H1 (cell line): ENCODE measurements around the gene LCA5L. TPM values are rescaled to one million over a fixed set of nuclear protein-coding genes. Genes with fewer than 3 reads are reported as not detected.

Source experiments
- CTCF ChIA-PET: fragments of 300-600 bp; sonication (Branson Sonifier 250); formaldehyde crosslinking; loops from one replicate; lab custom pipeline; 2021; ENCODE audit not compliant: partially characterized antibody; lab: Charles Lee
- POLR2A ChIA-PET: fragments of 300-600 bp; sonication (Branson Sonifier 250); formaldehyde crosslinking; loops from one replicate; lab custom pipeline; 2021; ENCODE audit warnings: inconsistent platforms; ENCODE audit not compliant: partially characterized antibody; lab: Charles Lee
- DNase-seq, 2 experiments: peaks; one replicate each; pipeline versions ENCODE4 v3.0.0 to v3.0.0-alpha.2; 2010 to 2022; ENCODE audit warnings: low spot score in 2 of 2, low read depth in 1 of 2, mixed read lengths in 1 of 2
- FAIRE-seq: peaks from 2 replicates; lab custom pipeline; 2011; peaks lifted over from hg19 to GRCh38; lab: Jason Lieb, UNC
- H2AFZ ChIP-seq: 2 replicates; pipeline ENCODE4 v1.8.1; 2012; ENCODE audit warnings: low read length, inconsistent platforms
- H2AK5ac ChIP-seq: 2 replicates; pipeline ENCODE4 v1.6.1; 2013; ENCODE audit warnings: low read depth, low read length
- H2BK120ac ChIP-seq: replicated peaks from 2 replicates; pipeline ENCODE3; 2013; ENCODE audit warnings: low read depth, low read length, inconsistent platforms
- H2BK12ac ChIP-seq: 2 replicates; pipeline ENCODE4 v1.6.1; 2013; ENCODE audit warnings: low read depth, low read length
- H2BK15ac ChIP-seq: 2 replicates; pipeline ENCODE4 v1.6.1; 2013; ENCODE audit warnings: low read length
- H2BK20ac ChIP-seq: 2 replicates; pipeline ENCODE4 v1.6.1; 2013; ENCODE audit warnings: low read length
- H2BK5ac ChIP-seq: 2 replicates; pipeline ENCODE4 v1.6.1; 2013; ENCODE audit warnings: low read depth, low read length
- H3K14ac ChIP-seq: 2 replicates; pipeline ENCODE4 v1.6.1; 2013; ENCODE audit warnings: inconsistent platforms; ENCODE audit not compliant: insufficient read length
- H3K18ac ChIP-seq: 2 replicates; pipeline ENCODE4 v1.6.1; 2013; ENCODE audit warnings: low read length; ENCODE audit errors: extremely low read depth
- H3K23ac ChIP-seq: 2 replicates; pipeline ENCODE4 v1.6.1; 2013; ENCODE audit warnings: inconsistent platforms; ENCODE audit not compliant: insufficient read length
- H3K23me2 ChIP-seq: 2 replicates; pipeline ENCODE4 v1.6.1; 2013; ENCODE audit warnings: low read depth, low read length
- H3K27ac ChIP-seq: 2 replicates; pipeline ENCODE4 v1.6.1; 2011; ENCODE audit warnings: low read depth, low read length, inconsistent platforms
- H3K27me3 ChIP-seq, 4 experiments: replicated peaks in 1 of 4; 1 replicate in 1 of 4; 2 replicates in 3 of 4; pipeline versions ENCODE4 v1.6.1 to v1.8.1; 2011 to 2013; ENCODE audit warnings: low read length in 3 of 4, mild to moderate bottlenecking in 3 of 4, inconsistent platforms in 2 of 4, mixed read lengths in 2 of 4, moderate library complexity in 1 of 4; ENCODE audit not compliant: control insufficient read depth in 3 of 4, insufficient read depth in 3 of 4; ENCODE audit errors: extremely low read depth in 1 of 4
- H3K36me3 ChIP-seq, 4 experiments: 2 replicates each; pipeline versions ENCODE4 v1.6.1 to v1.8.1; 2011 to 2013; ENCODE audit warnings: mild to moderate bottlenecking in 4 of 4, low read length in 3 of 4, moderate library complexity in 2 of 4, control low read depth in 1 of 4, inconsistent platforms in 1 of 4; ENCODE audit not compliant: insufficient read depth in 4 of 4, control insufficient read depth in 2 of 4
- H3K4ac ChIP-seq: replicated peaks from 2 replicates; pipeline ENCODE3; 2013; ENCODE audit warnings: low read length, low read depth, mixed read lengths, inconsistent platforms; ENCODE audit not compliant: insufficient read length
- H3K4me1 ChIP-seq, 4 experiments: replicated peaks in 1 of 4; 1 replicate in 1 of 4; 2 replicates in 3 of 4; pipeline versions ENCODE4 v1.6.1 to v1.8.1; 2011 to 2013; ENCODE audit warnings: low read length in 3 of 4, inconsistent platforms in 2 of 4, mixed read lengths in 1 of 4; ENCODE audit not compliant: insufficient read depth in 4 of 4, control insufficient read depth in 3 of 4
- H3K4me2 ChIP-seq, 2 experiments: 2 replicates each; pipeline versions ENCODE4 v1.6.1 to v1.8.1; 2011 to 2013; ENCODE audit warnings: low read depth in 2 of 2, low read length in 2 of 2, control low read depth in 1 of 2, inconsistent platforms in 1 of 2, mild to moderate bottlenecking in 1 of 2; ENCODE audit not compliant: insufficient read depth in 1 of 2
- H3K4me3 ChIP-seq, 4 experiments: fragments of 200-600, 300-600 bp in 1 of 4; sonication (generic), shearing (Covaris generic), sonication (Bioruptor Twin) in 1 of 4; 2 replicates each; pipeline versions ENCODE4 v1.5.1 to v1.8.1; 2011 to 2016; ENCODE audit warnings: low read length in 4 of 4, low read depth in 3 of 4, control low read depth in 2 of 4, inconsistent platforms in 2 of 4, mild to moderate bottlenecking in 2 of 4, mixed read lengths in 1 of 4, moderate library complexity in 1 of 4; ENCODE audit not compliant: insufficient read depth in 2 of 4; ENCODE audit errors: extremely low read depth in 1 of 4
- H3K56ac ChIP-seq: replicated peaks from 2 replicates; pipeline ENCODE3; 2013; ENCODE audit warnings: low read depth, mild to moderate bottlenecking, mixed read lengths, low read length, inconsistent platforms; ENCODE audit not compliant: insufficient read length
- H3K79me1 ChIP-seq: 2 replicates; pipeline ENCODE4 v1.6.1; 2013; ENCODE audit warnings: low read depth, low read length, control low read depth
- H3K79me2 ChIP-seq, 2 experiments: 2 replicates each; pipeline versions ENCODE4 v1.6.1 to v1.8.1; 2012 to 2013; ENCODE audit warnings: low read length in 2 of 2, mild to moderate bottlenecking in 2 of 2, inconsistent platforms in 1 of 2; ENCODE audit not compliant: insufficient read depth in 2 of 2, control insufficient read depth in 1 of 2
- H3K9ac ChIP-seq, 4 experiments: replicated peaks in 1 of 4; 1 replicate in 1 of 4; 2 replicates in 3 of 4; pipeline versions ENCODE4 v1.6.1 to v1.8.1; 2011 to 2013; ENCODE audit warnings: low read depth in 3 of 4, low read length in 3 of 4, control low read depth in 2 of 4, mild to moderate bottlenecking in 2 of 4, moderate library complexity in 2 of 4, inconsistent platforms in 1 of 4; ENCODE audit errors: extremely low read depth in 1 of 4
- H3K9me3 ChIP-seq, 2 experiments: 2 replicates each; pipeline versions ENCODE4 v1.6.1 to v1.8.1; 2012 to 2013; ENCODE audit warnings: mild to moderate bottlenecking in 2 of 2, moderate library complexity in 2 of 2, control low read depth in 1 of 2, inconsistent platforms in 1 of 2, low read depth in 1 of 2, low read length in 1 of 2, mixed read lengths in 1 of 2; ENCODE audit not compliant: insufficient read depth in 2 of 2
- H4K20me1 ChIP-seq, 2 experiments: replicated peaks in 1 of 2; 2 replicates each; pipeline versions ENCODE3 to v1.8.1; 2011 to 2013; ENCODE audit warnings: inconsistent platforms in 2 of 2, low read length in 2 of 2, mild to moderate bottlenecking in 1 of 2; ENCODE audit not compliant: insufficient read depth in 2 of 2, control insufficient read depth in 1 of 2
- H4K5ac ChIP-seq: 2 replicates; pipeline ENCODE4 v1.6.1; 2013; ENCODE audit warnings: low read length, low read depth, mixed read lengths, inconsistent platforms; ENCODE audit not compliant: insufficient read length
- H4K8ac ChIP-seq: 2 replicates; pipeline ENCODE4 v1.8.0; 2013; ENCODE audit warnings: mild to moderate bottlenecking, moderate library complexity, low read length, inconsistent platforms; ENCODE audit not compliant: insufficient read depth; ENCODE audit errors: extremely low read depth
- H4K91ac ChIP-seq: replicated peaks from 2 replicates; pipeline ENCODE3; 2013; ENCODE audit warnings: low read length, mixed read lengths, inconsistent platforms; ENCODE audit not compliant: insufficient read length
- CHD2 ChIP-seq: IDR thresholded peaks from 2 replicates; pipeline ENCODE4 v1.6.1; 2012; ENCODE audit warnings: low read length, improper control_type of control experiment
- GABPA ChIP-seq: IDR thresholded peaks from 2 replicates; pipeline ENCODE4 v1.6.1; 2011; ENCODE audit warnings: mild to moderate bottlenecking, low read length, moderate library complexity, borderline replicate concordance; ENCODE audit not compliant: insufficient read depth
- GTF2F1 ChIP-seq: IDR thresholded peaks from 2 replicates; pipeline ENCODE4 v1.6.1; 2012; ENCODE audit warnings: low read depth, low read length, improper control_type of control experiment, borderline replicate concordance
- MAFK ChIP-seq: IDR thresholded peaks from 2 replicates; pipeline ENCODE4 v1.6.1; 2012; ENCODE audit warnings: low read depth, mild to moderate bottlenecking, improper control_type of control experiment, low read length
- NANOG ChIP-seq: IDR thresholded peaks from 2 replicates; pipeline ENCODE4 v1.6.1; 2011; ENCODE audit warnings: low read length, low read depth, mild to moderate bottlenecking, inconsistent platforms; ENCODE audit not compliant: insufficient read depth, poor library complexity, severe bottlenecking
- TBP ChIP-seq: IDR thresholded peaks from 2 replicates; pipeline ENCODE4 v1.6.1; 2011; ENCODE audit warnings: low read depth, low read length, improper control_type of control experiment
- WGBS, 2 experiments: shearing (Covaris generic) in 1 of 2; methylation state at CpG; one replicate each; pipeline versions ENCODE4 v1.1.6 to v1.1.7; 2013 to 2015; ENCODE audit warnings: low lambda C conversion rate in 2 of 2, mixed read lengths in 2 of 2, inconsistent platforms in 1 of 2, low coverage in 1 of 2, missing lambda C conversion rate in 1 of 2; ENCODE audit not compliant: insufficient replicate concordance in 2 of 2, insufficient coverage in 1 of 2, insufficient read length in 1 of 2; ENCODE audit errors: extremely low coverage in 1 of 2, missing lambda C conversion rate in 1 of 2; 5-methylcytosine and 5-hydroxymethylcytosine counted together
- polyA plus RNA-seq, 7 experiments: library from polyadenylated mRNA; depleted of rRNA in 3 of 7; stranded (reverse) in 5 of 7; unstranded in 2 of 7; fragments of >200 nt in 5 of 7; fragments of 200-250 nt in 2 of 7; gene quantifications; 1 replicate in 5 of 7; 2 replicates in 1 of 7; 4 replicates in 1 of 7; pipeline versions ENCODE4 v1.2.1 to v1.2.3, GENCODE V29; 2011 to 2013; ENCODE audit warnings: missing spikeins in 2 of 7, mixed read lengths in 2 of 7
- total RNA-seq: library from RNA; stranded (reverse); fragmentation: NEBNext Ultra II Directional; extraction: Animal tissue kit (Norgen Biotek cat#: 25700); gene quantifications from 2 replicates; pipeline ENCODE4 v1.2.1, GENCODE V29; 2021
- TF ChIP-seq, protein P1 (sequence below): IDR thresholded peaks from 2 replicates; pipeline ENCODE4 v1.6.1; 2012; ENCODE audit warnings: low read length, inconsistent platforms

LCA5L gene
- total and polyA plus RNA-seq, 2 of the 8 experiments (the other 6 are each of a cell fraction or from before 2014, with no cell fraction given) = 0.11 to 0.84 TPM

- H3K23me2 ChIP-seq = no peaks in the 10 kb centered on the region
- no peak for DNase-seq
- no peaks in the 10 kb centered on the region for H3K4me1 ChIP-seq
- H2BK20ac ChIP-seq = no peak overlapping the region
- no peak overlapping the region for H2BK5ac ChIP-seq
- H3K9ac ChIP-seq = no peak overlapping the region
- H2AFZ ChIP-seq = no peak overlapping the region
- no peak for TF ChIP-seq CHD2
- TF ChIP-seq NANOG = no peak
- no peak for TF ChIP-seq GABPA
- TF ChIP-seq, protein P1, sequence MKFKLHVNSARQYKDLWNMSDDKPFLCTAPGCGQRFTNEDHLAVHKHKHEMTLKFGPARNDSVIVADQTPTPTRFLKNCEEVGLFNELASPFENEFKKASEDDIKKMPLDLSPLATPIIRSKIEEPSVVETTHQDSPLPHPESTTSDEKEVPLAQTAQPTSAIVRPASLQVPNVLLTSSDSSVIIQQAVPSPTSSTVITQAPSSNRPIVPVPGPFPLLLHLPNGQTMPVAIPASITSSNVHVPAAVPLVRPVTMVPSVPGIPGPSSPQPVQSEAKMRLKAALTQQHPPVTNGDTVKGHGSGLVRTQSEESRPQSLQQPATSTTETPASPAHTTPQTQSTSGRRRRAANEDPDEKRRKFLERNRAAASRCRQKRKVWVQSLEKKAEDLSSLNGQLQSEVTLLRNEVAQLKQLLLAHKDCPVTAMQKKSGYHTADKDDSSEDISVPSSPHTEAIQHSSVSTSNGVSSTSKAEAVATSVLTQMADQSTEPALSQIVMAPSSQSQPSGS = no peak
- TF ChIP-seq GTF2F1 = no peak
- TF ChIP-seq TBP = no peak
- no peak for TF ChIP-seq MAFK
- no peak overlapping the region for H4K8ac ChIP-seq
- no peak overlapping the region for H3K56ac ChIP-seq
- H3K23ac ChIP-seq = no peak overlapping the region
- H3K36me3 ChIP-seq = peaks cover 0 to 9% (median 0%) of the 10 kb centered on the region in 4 experiments; a peak in 1 of 8 replicates
- H2AK5ac ChIP-seq = no peak overlapping the region
- H4K5ac ChIP-seq = no peak overlapping the region
- H3K27ac ChIP-seq = no peak overlapping the region
- H3K79me2 ChIP-seq = no peaks in the 10 kb centered on the region
- H4K91ac ChIP-seq = no peak overlapping the region
- H4K20me1 ChIP-seq = no peaks in the 10 kb centered on the region
- no peak overlapping the region for H3K4me3 ChIP-seq
- no peaks in the 10 kb centered on the region for H3K27me3 ChIP-seq
- no peak for FAIRE-seq
- no peak overlapping the region for H2BK12ac ChIP-seq
- H2BK15ac ChIP-seq = no peak overlapping the region
- no peaks in the 10 kb centered on the region for H3K79me1 ChIP-seq
- H3K14ac ChIP-seq = no peak overlapping the region
- ChIA-PET POLR2A (interaction anchor here (0.9 to 1.4 kb wide), 2 partner anchors 9 to 20 kb away, joined by 3 to 4 read pairs; no protein-coding TSS in a partner anchor), CTCF (interaction anchor here (1.3 to 3.5 kb wide), 3 partner anchors 9 to 42 kb away, joined by 5 to 11 read pairs (median 5); no protein-coding TSS in a partner anchor)
- H3K4ac ChIP-seq = no peak overlapping the region
- 86% methylated on average over 8 of the region's 8 CpGs; no CpG with 5 or more reads in 1 of the 2 experiments for WGBS, 2 experiments
- no peak overlapping the region for H3K4me2 ChIP-seq
- H3K18ac ChIP-seq = no peak overlapping the region
- no peak overlapping the region for H2BK120ac ChIP-seq
- no peaks in the 10 kb centered on the region for H3K9me3 ChIP-seq
Observed at GRCh38 chr21:39400173-39400572, 45.4 kb downstream of the LCA5L start.
